Left kidney (tissue), 2 donors: ENCODE measurements around the gene DTX1. TPM values are rescaled to one million over a fixed set of nuclear protein-coding genes. Genes with fewer than 3 reads are reported as not detected.
"Not testable (repeated sequence)": the region's sequence is repeated elsewhere in the genome, so short reads cannot be mapped to it uniquely, and the experiment has no call there.

Source experiments
- DNase-seq: peaks from one replicate; pipeline ENCODE4 v3.0.0-alpha.2; 2013
- polyA plus RNA-seq: library from polyadenylated mRNA; unstranded; fragments of 120-200 nt; gene quantifications from one replicate; pipeline ENCODE4 v1.2.1, GENCODE V29; 2013; ENCODE audit not compliant: insufficient read length

Gene DTX1
- polyA plus RNA-seq, 1 donor, result 12.4 TPM

- peak; percentile 44 for DNase-seq
These were observed 79.8 kb downstream of the DTX1 start for GRCh38 chr12:113136128-113136989.

GRCh38 chr12:113136990-113137511 lies 80.5 kb downstream of the DTX1 start:
- no peak for DNase-seq

- no peak for DNase-seq
These were observed 81.6 kb downstream of the DTX1 start for GRCh38 chr12:113137861-113138783.

GRCh38 chr12:113138826-113139225 lies 82.3 kb downstream of the DTX1 start:
- peak; percentile 66 for DNase-seq

- DNase-seq, result no peak
These were observed 84.2 kb downstream of the DTX1 start for GRCh38 chr12:113140706-113141105.

GRCh38 chr12:113141716-113142115 lies 85.2 kb downstream of the DTX1 start:
- not testable (repeated sequence) for DNase-seq

GRCh38 chr12:113142173-113142885 lies 85.8 kb downstream of the DTX1 start:
- no peak for DNase-seq

- no peak for DNase-seq
These were observed 86.4 kb downstream of the DTX1 start for GRCh38 chr12:113142886-113143332.

- no peak for DNase-seq
These were observed 87.4 kb downstream of the DTX1 start for GRCh38 chr12:113143959-113144358.

GRCh38 chr12:113144806-113145205 lies 88.3 kb downstream of the DTX1 start:
- DNase-seq, result no peak

GRCh38 chr12:113145720-113146551 lies 89.4 kb downstream of the DTX1 start:
- DNase-seq, result no peak

GRCh38 chr12:113146999-113147398 lies 90.5 kb downstream of the DTX1 start:
- no peak for DNase-seq

Other genes with a start within 250 kb of the DTX1 start
- 14.3 TPM for gene OAS1, start 149.8 kb upstream of the DTX1 start, polyA plus RNA-seq
- 11.5 TPM for gene OAS3, start 118.3 kb upstream of the DTX1 start, polyA plus RNA-seq
- 9.9 TPM for gene OAS2, start 78.2 kb upstream of the DTX1 start, polyA plus RNA-seq
- gene RASAL1, start 79.0 kb downstream of the DTX1 start, polyA plus RNA-seq, result 6.3 TPM
- gene CFAP73, start 93.0 kb downstream of the DTX1 start, polyA plus RNA-seq, result 1.3 TPM
- 58.6 TPM for gene DDX54, start 128.7 kb downstream of the DTX1 start, polyA plus RNA-seq
- 12.8 TPM for gene RITA1, start 129.0 kb downstream of the DTX1 start, polyA plus RNA-seq
- 41.6 TPM for gene TPCN1, start 164.7 kb downstream of the DTX1 start, polyA plus RNA-seq